ACC112 (cell line): Measurements from ENCODE around the gene SGCD.

ENCODE experiments used
- H2AFZ ChIP-seq: fragments of 200-600 bp; sonication (generic); one replicate; pipeline ENCODE4 v1.6.0; 2017; ENCODE audit warnings: antibody characterized with exemption, low read length; ENCODE audit not compliant: unreplicated experiment
- H3K27ac ChIP-seq: fragments of 200-600 bp; sonication (generic); 2 replicates; pipeline ENCODE4 v1.5.1; 2014; ENCODE audit warnings: low read depth, mild to moderate bottlenecking, antibody characterized with exemption, low read length, moderate library complexity
- H3K27me3 ChIP-seq: fragments of 200-600 bp; sonication (generic); 2 replicates; pipeline ENCODE4 v1.6.1; 2014; ENCODE audit warnings: mild to moderate bottlenecking, antibody characterized with exemption, low read length, moderate library complexity, mixed read lengths; ENCODE audit not compliant: insufficient read depth
- H3K36me3 ChIP-seq: fragments of 200-600 bp; sonication (generic); 2 replicates; pipeline ENCODE4 v1.6.1; 2016; ENCODE audit warnings: mild to moderate bottlenecking, antibody characterized with exemption, low read length, moderate library complexity, mixed read lengths; ENCODE audit not compliant: insufficient read depth
- H3K4me1 ChIP-seq: fragments of 200-600 bp; sonication (generic); one replicate; pipeline ENCODE4 v1.6.1; 2016; ENCODE audit warnings: low read length, mixed read lengths; ENCODE audit not compliant: insufficient read depth, unreplicated experiment, control insufficient read depth
- H3K4me3 ChIP-seq: fragments of 200-600 bp; sonication (generic); 2 replicates; pipeline ENCODE4 v1.5.1; 2014; ENCODE audit warnings: mild to moderate bottlenecking, low read depth, low read length
- H3K79me2 ChIP-seq: fragments of 200-600 bp; sonication (generic); one replicate; pipeline ENCODE4 v1.6.0; 2016; ENCODE audit warnings: low read length; ENCODE audit not compliant: control insufficient read depth, unreplicated experiment, insufficient read depth

Gene SGCD

GRCh38 chr5:156529892-156530291, 202.9 kb downstream of the SGCD start:
- H3K27ac ChIP-seq: no peak overlapping the region

DNA sequence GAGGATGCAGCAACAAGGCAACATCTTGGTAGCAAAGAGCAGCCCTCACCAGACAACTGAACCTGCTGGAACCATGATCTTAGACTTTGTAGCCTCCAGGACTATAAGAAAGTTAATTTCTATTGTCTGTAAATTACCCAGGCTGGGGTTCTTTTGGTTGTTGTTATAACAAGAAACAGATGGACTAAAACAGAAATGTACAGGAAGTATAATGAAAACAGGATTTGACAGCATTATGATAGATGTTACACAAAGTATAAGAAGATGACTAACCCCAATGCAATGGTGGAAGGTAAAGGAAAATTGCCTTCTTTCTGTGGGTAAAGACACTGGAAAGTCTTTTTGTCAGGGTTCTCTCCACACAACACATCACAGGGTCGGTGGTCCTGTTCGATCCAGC, 204.2 kb downstream of the SGCD start:
- no peak overlapping the region for H3K4me3 ChIP-seq
- no peak overlapping the region for H3K27ac ChIP-seq
- H3K79me2 ChIP-seq: no peaks in the 10 kb centered on the region
- H3K4me1 ChIP-seq: no peaks in the 10 kb centered on the region
- H3K36me3 ChIP-seq: no peaks in the 10 kb centered on the region
- no peak overlapping the region for H2AFZ ChIP-seq
- H3K27me3 ChIP-seq: no peaks in the 10 kb centered on the region

More at GRCh38 chr5:156529892-156530291, 202.9 kb downstream of the SGCD start:
- Histone ChIP-seq H3K79me2 (no peaks in the 10 kb centered on the region), H3K4me1 (no peaks in the 10 kb centered on the region), H2AFZ (no peak overlapping the region), H3K36me3 (no peaks in the 10 kb centered on the region), H3K27me3 (no peaks in the 10 kb centered on the region), H3K4me3 (no peak overlapping the region)

DNA sequence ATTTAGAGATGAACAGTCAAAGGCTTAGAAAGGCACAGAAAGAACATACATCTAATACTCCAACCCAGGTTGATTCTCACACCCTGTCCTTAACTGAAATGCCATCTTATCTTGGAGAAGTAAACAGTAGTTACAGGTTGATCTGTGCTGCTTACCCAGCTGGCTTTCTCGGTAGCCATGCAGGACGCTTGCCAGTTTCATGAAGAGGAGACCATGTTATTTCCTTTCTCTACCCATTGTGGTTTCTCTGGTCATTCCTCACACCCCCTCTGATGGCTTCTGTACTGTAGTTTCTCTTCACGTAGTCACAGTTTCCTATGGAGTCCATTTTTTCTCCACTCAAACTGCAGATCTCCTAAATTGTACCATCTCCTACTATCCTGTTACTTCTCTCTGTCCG, 206.0 kb downstream of the SGCD start:
- Histone ChIP-seq H2AFZ (no peak overlapping the region), H3K4me1 (no peaks in the 10 kb centered on the region), H3K27me3 (no peaks in the 10 kb centered on the region), H3K27ac (no peak overlapping the region), H3K79me2 (no peaks in the 10 kb centered on the region), H3K36me3 (no peaks in the 10 kb centered on the region), H3K4me3 (no peak overlapping the region)

- H3K27ac ChIP-seq: no peak overlapping the region
- no peaks in the 10 kb centered on the region for H3K4me1 ChIP-seq
- H3K4me3 ChIP-seq: no peak overlapping the region
- no peaks in the 10 kb centered on the region for H3K36me3 ChIP-seq
- no peaks in the 10 kb centered on the region for H3K27me3 ChIP-seq
- no peaks in the 10 kb centered on the region for H3K79me2 ChIP-seq
- H2AFZ ChIP-seq: no peak overlapping the region
These were observed 207.1 kb downstream of the SGCD start for GRCh38 chr5:156534085-156534484.

GRCh38 chr5:156534906-156535485, 208.0 kb downstream of the SGCD start:
- Histone ChIP-seq H3K36me3 (no peaks in the 10 kb centered on the region), H3K27me3 (no peaks in the 10 kb centered on the region), H3K4me1 (no peaks in the 10 kb centered on the region), H3K79me2 (no peaks in the 10 kb centered on the region), H2AFZ (no peak overlapping the region), H3K27ac (no peak overlapping the region), H3K4me3 (no peak overlapping the region)

DNA sequence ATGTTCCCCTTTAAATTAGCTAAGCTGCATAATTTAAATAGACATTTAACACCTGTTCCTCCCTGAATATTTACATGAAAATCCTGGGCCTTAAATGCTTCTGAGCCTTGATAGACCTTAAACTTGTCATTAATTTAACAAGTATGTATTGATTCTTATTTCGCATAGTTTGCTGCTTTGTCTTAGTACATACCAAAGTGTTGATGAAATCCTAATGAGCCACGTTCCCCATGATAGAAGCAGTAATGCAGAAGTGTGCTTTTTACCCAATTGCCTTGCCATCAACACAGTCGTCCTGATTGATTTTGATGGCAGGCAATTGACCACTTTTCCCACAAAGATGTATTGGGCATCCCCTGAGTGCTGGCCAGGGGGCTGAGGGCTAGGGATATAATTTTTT, 213.5 kb downstream of the SGCD start:
- Histone ChIP-seq H3K27ac (no peak overlapping the region), H3K79me2 (no peaks in the 10 kb centered on the region), H3K4me1 (no peaks in the 10 kb centered on the region), H3K4me3 (no peak overlapping the region), H3K36me3 (no peaks in the 10 kb centered on the region), H2AFZ (no peak overlapping the region), H3K27me3 (no peaks in the 10 kb centered on the region)

DNA sequence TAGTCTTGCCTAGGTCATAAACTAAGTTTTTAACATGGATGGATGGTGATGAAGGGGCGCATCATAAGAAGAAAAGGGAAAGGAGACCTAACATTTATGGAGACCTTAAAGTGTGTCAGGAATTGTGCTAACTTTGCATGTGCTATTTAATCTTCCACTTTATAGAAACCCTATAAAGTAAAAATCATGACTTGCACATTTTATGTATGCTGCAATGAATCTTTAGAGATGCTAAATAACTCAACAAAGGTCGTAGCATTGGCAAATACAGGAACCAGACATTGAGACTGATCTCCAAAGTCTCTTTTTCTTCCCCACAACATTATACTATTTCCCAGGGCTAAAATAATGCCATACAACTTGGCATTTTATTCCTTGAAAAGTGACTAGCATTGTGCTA, 214.6 kb downstream of the SGCD start:
- no peaks in the 10 kb centered on the region for H3K79me2 ChIP-seq
- H3K4me3 ChIP-seq: no peak overlapping the region
- no peaks in the 10 kb centered on the region for H3K36me3 ChIP-seq
- H3K27ac ChIP-seq: no peak overlapping the region
- no peak overlapping the region for H2AFZ ChIP-seq
- no peaks in the 10 kb centered on the region for H3K4me1 ChIP-seq
- no peaks in the 10 kb centered on the region for H3K27me3 ChIP-seq

DNA sequence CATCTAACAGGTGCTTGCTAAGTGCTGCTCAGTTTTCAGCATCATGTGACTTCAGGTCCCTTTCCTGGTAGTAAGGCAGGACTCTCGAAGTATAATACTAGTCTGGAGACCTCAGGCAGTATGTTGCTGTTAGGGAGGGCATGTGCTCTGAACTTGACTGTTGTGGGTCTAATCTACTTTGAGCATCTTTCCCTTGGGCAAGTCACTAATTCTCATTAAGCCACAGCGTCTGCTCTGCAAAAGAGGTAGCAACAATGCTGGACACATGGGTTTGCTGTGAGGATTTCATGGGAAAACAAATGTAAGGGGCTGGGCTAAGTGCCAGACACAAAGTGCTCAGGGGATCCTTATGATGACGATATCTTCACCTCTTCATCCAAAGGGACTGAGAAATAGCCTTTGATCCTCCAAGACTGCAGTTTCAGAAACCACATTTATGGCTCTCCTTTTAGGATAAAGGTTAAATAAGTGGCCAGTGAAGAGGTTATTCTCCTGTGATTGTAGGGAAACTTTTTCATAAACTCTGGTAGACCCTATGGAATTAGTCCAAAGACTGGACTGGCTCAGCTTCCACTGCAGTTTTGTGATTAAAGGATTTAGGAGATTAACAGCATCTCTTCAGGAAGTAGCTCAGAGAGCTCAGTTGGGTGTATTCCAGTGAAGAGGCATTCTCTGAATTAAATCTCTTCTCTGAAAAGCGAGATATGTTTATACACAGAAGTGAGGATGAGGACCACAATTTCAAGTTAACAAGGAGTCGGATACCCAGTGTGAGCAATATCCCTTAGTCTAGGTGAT, 216.6 kb downstream of the SGCD start:
- Histone ChIP-seq H2AFZ (no peak overlapping the region), H3K36me3 (no peaks in the 10 kb centered on the region), H3K79me2 (no peaks in the 10 kb centered on the region), H3K4me3 (no peak overlapping the region), H3K27ac (no peak overlapping the region), H3K4me1 (no peaks in the 10 kb centered on the region), H3K27me3 (no peaks in the 10 kb centered on the region)

DNA sequence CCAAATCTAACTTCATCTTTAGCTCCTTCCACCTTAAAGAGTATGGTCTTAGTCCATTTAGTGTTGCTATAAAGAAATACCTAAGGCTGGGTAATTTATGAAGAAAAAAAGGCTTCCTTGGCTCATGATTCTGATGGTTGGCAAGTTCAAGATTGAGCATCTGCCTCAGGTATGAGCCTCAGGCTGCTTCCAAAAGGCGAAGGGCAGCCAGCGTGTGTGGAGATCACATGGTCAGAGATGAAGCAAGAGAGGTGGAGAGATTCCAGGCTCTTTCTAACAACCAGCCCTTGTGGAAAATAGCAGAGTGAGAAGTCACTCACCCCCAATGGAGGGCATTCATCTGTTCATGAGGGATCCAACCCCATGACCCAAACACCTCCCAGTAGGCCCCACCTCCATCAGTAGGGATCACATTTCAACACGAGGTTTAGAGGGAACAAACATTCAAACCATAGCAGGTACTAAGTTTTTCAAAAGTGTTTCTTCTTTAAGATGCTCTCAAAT, 225.9 kb downstream of the SGCD start:
- Histone ChIP-seq H2AFZ (no peak overlapping the region), H3K36me3 (no peaks in the 10 kb centered on the region), H3K27ac (no peak overlapping the region), H3K79me2 (no peaks in the 10 kb centered on the region), H3K27me3 (no peaks in the 10 kb centered on the region), H3K4me3 (no peak overlapping the region), H3K4me1 (no peaks in the 10 kb centered on the region)

DNA sequence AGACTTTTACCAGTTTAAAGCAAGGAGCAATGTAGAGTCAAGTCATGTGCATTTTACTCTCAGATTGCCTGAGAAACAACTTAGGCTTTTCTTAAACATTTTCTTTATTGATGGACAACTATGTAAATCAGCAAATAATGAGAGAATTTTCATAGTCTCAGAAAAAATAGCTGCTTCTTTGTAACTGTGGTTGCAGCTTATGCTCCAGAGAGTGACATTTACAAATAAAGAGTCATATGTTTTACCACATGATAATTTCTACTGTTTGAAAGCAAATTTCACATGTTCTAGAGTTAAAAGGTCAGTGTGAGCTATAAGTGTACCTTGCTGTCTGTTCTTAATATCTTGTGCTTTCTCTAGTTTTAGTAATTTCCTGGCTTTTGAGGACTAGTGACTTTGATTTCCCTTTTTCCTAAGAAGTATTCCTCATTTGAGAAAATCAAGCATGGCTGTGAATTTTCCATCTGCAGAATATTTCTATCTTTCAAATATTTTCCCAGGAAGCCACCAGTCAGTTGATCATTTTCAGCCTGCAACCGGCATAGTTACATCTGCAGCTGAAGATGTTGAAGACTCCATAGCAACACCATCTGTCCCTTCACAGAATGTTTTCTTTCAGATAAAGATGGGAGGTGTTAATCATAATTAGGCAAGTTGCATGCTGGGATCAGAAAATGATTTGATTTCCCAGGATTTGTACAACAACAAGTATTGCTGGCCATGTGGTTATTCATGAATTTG, 229.9 kb downstream of the SGCD start:
- Histone ChIP-seq H3K4me1 (no peaks in the 10 kb centered on the region), H3K79me2 (no peaks in the 10 kb centered on the region), H2AFZ (no peak overlapping the region), H3K36me3 (no peaks in the 10 kb centered on the region), H3K4me3 (no peak overlapping the region), H3K27ac (no peak overlapping the region), H3K27me3 (no peaks in the 10 kb centered on the region)
